K562 (cell line): ENCODE data around the gene ACADM. TPM values are rescaled to one million over a fixed set of nuclear protein-coding genes. Genes with fewer than 3 reads are reported as not detected.

ENCODE experiments used
- BRD4 ChIP-seq: fragments of 200-600 bp; sonication (generic); IDR thresholded peaks from 2 replicates; pipeline ENCODE4 v1.6.1; 2017; ENCODE audit warnings: inconsistent platforms
- CBX2 ChIP-seq: fragments of 200-600 bp; sonication (generic); IDR thresholded peaks from one replicate; pipeline ENCODE4 v1.6.1; 2012; ENCODE audit warnings: mild to moderate bottlenecking, low read length, inconsistent platforms; ENCODE audit not compliant: insufficient read depth, poor library complexity, severe bottlenecking
- CREBBP ChIP-seq: IDR thresholded peaks from one replicate; pipeline ENCODE4 v1.6.1; 2012; ENCODE audit warnings: low read depth, mild to moderate bottlenecking, control low read depth, inconsistent platforms, low read length
- HES1 ChIP-seq: fragments of 450-650 bp; IDR thresholded peaks from 2 replicates; pipeline ENCODE4 v1.6.1; 2016; ENCODE audit warnings: low read depth, mild to moderate bottlenecking, moderate library complexity
- HEY1 ChIP-seq: fragments of 250-450 bp; sonication (Bioruptor Pico); IDR thresholded peaks from 2 replicates; pipeline ENCODE4 v1.5.0; 2020; ENCODE audit warnings: mild to moderate bottlenecking, moderate library complexity, borderline replicate concordance
- KAT2B ChIP-seq: IDR thresholded peaks from one replicate; pipeline ENCODE4 v1.6.1; 2012; ENCODE audit warnings: low read depth, mild to moderate bottlenecking, control low read depth, inconsistent platforms, low read length, moderate library complexity
- NFE2L1 ChIP-seq: fragments of 450-650 bp; IDR thresholded peaks from 2 replicates; pipeline ENCODE4 v1.6.1; 2016; ENCODE audit warnings: missing genetic modification characterization, low read depth, mild to moderate bottlenecking, missing compliant biosample characterization, moderate library complexity, borderline replicate concordance
- PHF20 ChIP-seq: fragments of 450-650 bp; IDR thresholded peaks from 2 replicates; pipeline ENCODE4 v1.6.1; 2018; ENCODE audit not compliant: partially characterized antibody
- PYGO2 ChIP-seq: fragments of 450-650 bp; IDR thresholded peaks from 2 replicates; pipeline ENCODE4 v1.6.1; 2016; ENCODE audit warnings: mild to moderate bottlenecking, missing genetic modification characterization, moderate library complexity, missing compliant biosample characterization
- TARDBP ChIP-seq: fragments of 450-650 bp; IDR thresholded peaks from 2 replicates; pipeline ENCODE4 v1.6.1; 2016
- XRCC4 ChIP-seq: IDR thresholded peaks from one replicate; pipeline ENCODE4 v1.6.1; 2011; ENCODE audit not compliant: insufficient read depth, insufficient read length; ENCODE audit errors: extremely low read depth
- ZNF311 ChIP-seq: fragments of 250-450 bp; sonication (Bioruptor Pico); IDR thresholded peaks from 2 replicates; pipeline ENCODE4 v1.4.0; 2020; ENCODE audit warnings: mild to moderate bottlenecking, moderate library complexity
- polyA plus RNA-seq, 8 experiments: library from polyadenylated mRNA; depleted of rRNA in 4 of 8; stranded (reverse) in 5 of 8; unstranded in 3 of 8; fragments of >200 nt; fragmentation: Nextera tagmentation in 2 of 8; fragmentation: Illumina TruSeq in 1 of 8; extraction: Ambion mirVana in 2 of 8; extraction: Trizol in 1 of 8; gene quantifications; 2 replicates each; pipeline versions ENCODE4 v1.2.1 to v1.2.3, GENCODE V29; 2011 to 2014; ENCODE audit warnings: inconsistent platforms in 1 of 8, missing spikeins in 1 of 8
- total RNA-seq, 7 experiments: library from RNA; depleted of rRNA in 6 of 7; stranded (reverse); fragments of >200 nt in 6 of 7; fragmentation: Illumina TruSeq in 2 of 7; extraction: Trizol in 2 of 7; gene quantifications; 2 replicates each; pipeline versions ENCODE4 v1.2.1 to v1.2.3, GENCODE V29; 2011 to 2021; ENCODE audit warnings: low replicate concordance in 1 of 7
- TF ChIP-seq, protein P1 (sequence below): fragments of 250-450 bp; sonication (Bioruptor Pico); IDR thresholded peaks from 2 replicates; pipeline ENCODE4 v1.6.1; 2021; ENCODE audit warnings: mild to moderate bottlenecking
- TF ChIP-seq, protein P2 (sequence below): IDR thresholded peaks from 3 replicates; pipeline ENCODE4 v1.6.1; 2011; ENCODE audit warnings: borderline replicate concordance, mild to moderate bottlenecking, moderate library complexity; ENCODE audit not compliant: insufficient read length; ENCODE audit errors: extremely low read depth
- TF ChIP-seq, protein P3 (sequence below): fragments of 450-650 bp; IDR thresholded peaks from 2 replicates; pipeline ENCODE4 v1.6.1; 2018; ENCODE audit not compliant: partially characterized antibody

The ACADM gene
- total and polyA plus RNA-seq, 9 of the 15 experiments (the other 6 are each of a cell fraction or from before 2014, with no cell fraction given): 82.5 to 156 (median 123) TPM

DNA sequence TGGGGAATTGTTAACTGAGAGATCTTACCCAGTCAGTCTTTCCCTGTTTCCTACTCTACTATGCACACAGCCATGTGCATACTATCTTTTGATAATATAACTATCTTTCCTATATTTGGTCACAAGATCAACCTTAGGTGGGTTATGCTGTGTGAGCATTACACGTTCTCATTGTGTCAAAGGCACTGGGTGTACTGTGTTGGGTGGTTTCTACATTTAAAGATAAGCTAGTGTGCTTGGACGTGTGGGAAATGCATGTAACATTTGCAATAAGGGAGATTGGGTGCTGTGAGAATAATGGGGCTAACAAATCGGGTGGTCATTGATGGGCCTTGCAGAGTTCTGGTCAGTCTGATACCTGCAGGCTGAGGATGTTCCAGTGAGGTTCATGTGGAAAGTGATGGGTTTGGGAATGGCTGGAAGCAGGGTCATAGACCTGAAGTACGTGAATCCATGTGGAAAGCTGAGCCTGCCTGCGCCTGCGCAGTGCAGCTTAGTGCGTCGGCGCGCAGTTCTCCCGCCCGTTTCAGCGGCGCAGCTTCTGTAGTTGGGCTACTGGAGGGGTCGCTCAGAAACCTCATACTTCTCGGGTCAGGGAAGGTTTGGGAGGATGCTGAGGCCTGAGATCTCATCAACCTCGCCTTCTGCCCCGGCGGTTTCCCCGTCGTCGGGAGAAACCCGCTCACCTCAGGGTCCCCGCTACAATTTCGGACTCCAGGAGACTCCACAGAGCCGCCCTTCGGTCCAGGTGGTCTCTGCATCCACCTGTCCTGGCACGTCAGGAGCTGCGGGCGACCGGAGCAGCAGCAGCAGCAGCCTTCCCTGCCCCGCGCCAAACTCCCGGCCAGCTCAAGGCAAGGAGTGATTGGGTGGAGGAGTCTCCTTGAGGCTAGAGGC, 72.1 kb downstream of the ACADM start, which contains the start of gene MSH4 (continued):
- TF ChIP-seq, protein P1, sequence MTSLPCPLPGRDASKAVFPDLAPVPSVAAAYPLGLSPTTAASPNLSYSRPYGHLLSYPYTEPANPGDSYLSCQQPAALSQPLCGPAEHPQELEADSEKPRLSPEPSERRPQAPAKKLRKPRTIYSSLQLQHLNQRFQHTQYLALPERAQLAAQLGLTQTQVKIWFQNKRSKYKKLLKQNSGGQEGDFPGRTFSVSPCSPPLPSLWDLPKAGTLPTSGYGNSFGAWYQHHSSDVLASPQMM (CRISPR knock-in tag): peak; percentile 76; the same call in 1 of the 2 replicates
- TF ChIP-seq CREBBP: no peak
- TF ChIP-seq, protein P2, sequence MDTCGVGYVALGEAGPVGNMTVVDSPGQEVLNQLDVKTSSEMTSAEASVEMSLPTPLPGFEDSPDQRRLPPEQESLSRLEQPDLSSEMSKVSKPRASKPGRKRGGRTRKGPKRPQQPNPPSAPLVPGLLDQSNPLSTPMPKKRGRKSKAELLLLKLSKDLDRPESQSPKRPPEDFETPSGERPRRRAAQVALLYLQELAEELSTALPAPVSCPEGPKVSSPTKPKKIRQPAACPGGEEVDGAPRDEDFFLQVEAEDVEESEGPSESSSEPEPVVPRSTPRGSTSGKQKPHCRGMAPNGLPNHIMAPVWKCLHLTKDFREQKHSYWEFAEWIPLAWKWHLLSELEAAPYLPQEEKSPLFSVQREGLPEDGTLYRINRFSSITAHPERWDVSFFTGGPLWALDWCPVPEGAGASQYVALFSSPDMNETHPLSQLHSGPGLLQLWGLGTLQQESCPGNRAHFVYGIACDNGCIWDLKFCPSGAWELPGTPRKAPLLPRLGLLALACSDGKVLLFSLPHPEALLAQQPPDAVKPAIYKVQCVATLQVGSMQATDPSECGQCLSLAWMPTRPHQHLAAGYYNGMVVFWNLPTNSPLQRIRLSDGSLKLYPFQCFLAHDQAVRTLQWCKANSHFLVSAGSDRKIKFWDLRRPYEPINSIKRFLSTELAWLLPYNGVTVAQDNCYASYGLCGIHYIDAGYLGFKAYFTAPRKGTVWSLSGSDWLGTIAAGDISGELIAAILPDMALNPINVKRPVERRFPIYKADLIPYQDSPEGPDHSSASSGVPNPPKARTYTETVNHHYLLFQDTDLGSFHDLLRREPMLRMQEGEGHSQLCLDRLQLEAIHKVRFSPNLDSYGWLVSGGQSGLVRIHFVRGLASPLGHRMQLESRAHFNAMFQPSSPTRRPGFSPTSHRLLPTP: no peak
- TF ChIP-seq NFE2L1 (tag): no peak
- TF ChIP-seq TARDBP: no peak
- TF ChIP-seq KAT2B: no peak
- no peak for TF ChIP-seq PHF20
- TF ChIP-seq XRCC4: no peak
- no peak for TF ChIP-seq ZNF311 (CRISPR knock-in tag)
- no peak for TF ChIP-seq PYGO2 (tag)
- TF ChIP-seq CBX2: no peak
- TF ChIP-seq HEY1 (CRISPR knock-in tag): peak; percentile 61; the same call in 1 of the 2 replicates
- no peak for TF ChIP-seq BRD4
- no peak for TF ChIP-seq HES1
- TF ChIP-seq, protein P3, sequence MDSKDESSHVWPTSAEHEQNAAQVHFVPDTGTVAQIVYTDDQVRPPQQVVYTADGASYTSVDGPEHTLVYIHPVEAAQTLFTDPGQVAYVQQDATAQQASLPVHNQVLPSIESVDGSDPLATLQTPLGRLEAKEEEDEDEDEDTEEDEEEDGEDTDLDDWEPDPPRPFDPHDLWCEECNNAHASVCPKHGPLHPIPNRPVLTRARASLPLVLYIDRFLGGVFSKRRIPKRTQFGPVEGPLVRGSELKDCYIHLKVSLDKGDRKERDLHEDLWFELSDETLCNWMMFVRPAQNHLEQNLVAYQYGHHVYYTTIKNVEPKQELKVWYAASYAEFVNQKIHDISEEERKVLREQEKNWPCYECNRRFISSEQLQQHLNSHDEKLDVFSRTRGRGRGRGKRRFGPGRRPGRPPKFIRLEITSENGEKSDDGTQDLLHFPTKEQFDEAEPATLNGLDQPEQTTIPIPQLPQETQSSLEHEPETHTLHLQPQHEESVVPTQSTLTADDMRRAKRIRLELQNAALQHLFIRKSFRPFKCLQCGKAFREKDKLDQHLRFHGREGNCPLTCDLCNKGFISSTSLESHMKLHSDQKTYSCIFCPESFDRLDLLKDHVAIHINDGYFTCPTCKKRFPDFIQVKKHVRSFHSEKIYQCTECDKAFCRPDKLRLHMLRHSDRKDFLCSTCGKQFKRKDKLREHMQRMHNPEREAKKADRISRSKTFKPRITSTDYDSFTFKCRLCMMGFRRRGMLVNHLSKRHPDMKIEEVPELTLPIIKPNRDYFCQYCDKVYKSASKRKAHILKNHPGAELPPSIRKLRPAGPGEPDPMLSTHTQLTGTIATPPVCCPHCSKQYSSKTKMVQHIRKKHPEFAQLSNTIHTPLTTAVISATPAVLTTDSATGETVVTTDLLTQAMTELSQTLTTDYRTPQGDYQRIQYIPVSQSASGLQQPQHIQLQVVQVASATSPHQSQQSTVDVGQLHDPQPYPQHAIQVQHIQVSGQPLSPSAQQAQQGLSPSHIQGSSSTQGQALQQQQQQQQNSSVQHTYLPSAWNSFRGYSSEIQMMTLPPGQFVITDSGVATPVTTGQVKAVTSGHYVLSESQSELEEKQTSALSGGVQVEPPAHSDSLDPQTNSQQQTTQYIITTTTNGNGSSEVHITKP: no peak
